Measurements from ENCODE around the gene GZMB. TPM values are rescaled to one million over a fixed set of nuclear protein-coding genes. Genes with fewer than 3 reads are reported as not detected.
"Not testable (repeated sequence)": the region's sequence is repeated elsewhere in the genome, so short reads cannot be mapped to it uniquely, and the experiment has no call there.

The GZMB gene
- total RNA-seq, 1 donor from 2014 or later: not detected

- peaks cover 3% of the 10 kb centered on the region for H3K9me3 ChIP-seq (ENCODE audit: insufficient read depth, low read depth, low read length)
- H3K4me3 Mint-ChIP-seq (ENCODE audit: unreplicated experiment): no peak overlapping the region
- H3K79me2 ChIP-seq (ENCODE audit: insufficient read depth, low read length): no peaks in the 10 kb centered on the region
- peaks cover 5% of the 10 kb centered on the region for H3K27me3 Mint-ChIP-seq (ENCODE audit: low read depth, unreplicated experiment)
- FAIRE-seq: no peak
- no peaks in the 10 kb centered on the region for H3K4me1 ChIP-seq (ENCODE audit: insufficient read depth, low read length)
- H3K4me2 ChIP-seq (ENCODE audit: low read length): no peak overlapping the region
- no peak overlapping the region for H2AFZ ChIP-seq (ENCODE audit: low read depth, low read length)
- no peaks in the 10 kb centered on the region for H3K4me1 Mint-ChIP-seq (ENCODE audit: low read depth, unreplicated experiment)
- no peaks in the 10 kb centered on the region for H3K36me3 ChIP-seq (ENCODE audit: insufficient read depth, low read length)
- no peak overlapping the region for H3K9ac ChIP-seq (ENCODE audit: low read length)
- no peak overlapping the region for H3K27ac Mint-ChIP-seq (ENCODE audit: unreplicated experiment)
- no peak for TF ChIP-seq EZH2 (IDR thresholded peaks at IDR 0.05; ENCODE audit: insufficient read depth, low read length)
- TF ChIP-seq, protein P1, sequence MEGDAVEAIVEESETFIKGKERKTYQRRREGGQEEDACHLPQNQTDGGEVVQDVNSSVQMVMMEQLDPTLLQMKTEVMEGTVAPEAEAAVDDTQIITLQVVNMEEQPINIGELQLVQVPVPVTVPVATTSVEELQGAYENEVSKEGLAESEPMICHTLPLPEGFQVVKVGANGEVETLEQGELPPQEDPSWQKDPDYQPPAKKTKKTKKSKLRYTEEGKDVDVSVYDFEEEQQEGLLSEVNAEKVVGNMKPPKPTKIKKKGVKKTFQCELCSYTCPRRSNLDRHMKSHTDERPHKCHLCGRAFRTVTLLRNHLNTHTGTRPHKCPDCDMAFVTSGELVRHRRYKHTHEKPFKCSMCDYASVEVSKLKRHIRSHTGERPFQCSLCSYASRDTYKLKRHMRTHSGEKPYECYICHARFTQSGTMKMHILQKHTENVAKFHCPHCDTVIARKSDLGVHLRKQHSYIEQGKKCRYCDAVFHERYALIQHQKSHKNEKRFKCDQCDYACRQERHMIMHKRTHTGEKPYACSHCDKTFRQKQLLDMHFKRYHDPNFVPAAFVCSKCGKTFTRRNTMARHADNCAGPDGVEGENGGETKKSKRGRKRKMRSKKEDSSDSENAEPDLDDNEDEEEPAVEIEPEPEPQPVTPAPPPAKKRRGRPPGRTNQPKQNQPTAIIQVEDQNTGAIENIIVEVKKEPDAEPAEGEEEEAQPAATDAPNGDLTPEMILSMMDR (IDR thresholded peaks at IDR 0.05; ENCODE audit: insufficient read depth, low read depth, low read length): no peak
- no peak overlapping the region for H3K4me3 ChIP-seq (ENCODE audit: insufficient read depth, low read depth, low read length)
- no peaks in the 10 kb centered on the region for H3K36me3 Mint-ChIP-seq (ENCODE audit: low read depth, unreplicated experiment)
- no peak for DNase-seq (ENCODE audit: low read depth)
- H3K27ac ChIP-seq (ENCODE audit: low read depth, low read length): no peak overlapping the region
- no peaks in the 10 kb centered on the region for H3K27me3 ChIP-seq (ENCODE audit: insufficient read depth, low read length)
- H4K20me1 ChIP-seq (ENCODE audit: insufficient read depth, low read length): no peaks in the 10 kb centered on the region
- H3K9me3 Mint-ChIP-seq (ENCODE audit: unreplicated experiment): peaks cover 4% of the 10 kb centered on the region
These were observed 38.7 kb downstream of the GZMB start for GRCh38 chr14:24595073-24595808.

DNA sequence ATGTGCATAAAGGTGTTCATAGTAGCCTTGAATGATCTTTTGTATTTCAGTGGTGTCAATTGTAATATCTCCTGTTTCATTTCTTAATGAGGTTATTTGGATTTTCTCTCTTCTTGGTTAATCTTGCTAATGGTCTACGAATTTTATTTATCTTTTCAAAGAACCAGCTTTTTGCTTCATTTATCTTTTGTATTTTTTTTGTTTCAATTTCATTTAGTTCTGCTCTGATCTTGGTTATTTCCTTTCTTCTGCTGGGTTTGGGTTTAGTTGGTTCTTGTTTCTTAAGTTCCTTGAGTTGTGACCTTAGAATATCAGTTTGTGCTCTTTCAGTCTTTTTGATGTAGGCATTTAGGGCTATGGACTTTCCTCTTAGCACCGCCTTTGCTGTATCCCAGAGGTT is 43.0 kb downstream of the GZMB start:
- FAIRE-seq; H3K27me3 ChIP-seq (ENCODE audit: insufficient read depth, low read length); H3K4me3 ChIP-seq (ENCODE audit: insufficient read depth, low read depth, low read length); H3K79me2 ChIP-seq (ENCODE audit: insufficient read depth, low read length); H3K4me3 Mint-ChIP-seq (ENCODE audit: unreplicated experiment); H3K9me3 Mint-ChIP-seq (ENCODE audit: unreplicated experiment); H2AFZ ChIP-seq (ENCODE audit: low read depth, low read length); H3K36me3 ChIP-seq (ENCODE audit: insufficient read depth, low read length); DNase-seq (ENCODE audit: low read depth); H3K9ac ChIP-seq (ENCODE audit: low read length); H3K27me3 Mint-ChIP-seq (ENCODE audit: low read depth, unreplicated experiment); H3K4me1 Mint-ChIP-seq (ENCODE audit: low read depth, unreplicated experiment); H3K36me3 Mint-ChIP-seq (ENCODE audit: low read depth, unreplicated experiment); H3K4me2 ChIP-seq (ENCODE audit: low read length); H3K27ac Mint-ChIP-seq (ENCODE audit: unreplicated experiment); H3K27ac ChIP-seq (ENCODE audit: low read depth, low read length); H3K9me3 ChIP-seq (ENCODE audit: insufficient read depth, low read depth, low read length); H3K4me1 ChIP-seq (ENCODE audit: insufficient read depth, low read length); H4K20me1 ChIP-seq (ENCODE audit: insufficient read depth, low read length): not testable (repeated sequence)

DNA sequence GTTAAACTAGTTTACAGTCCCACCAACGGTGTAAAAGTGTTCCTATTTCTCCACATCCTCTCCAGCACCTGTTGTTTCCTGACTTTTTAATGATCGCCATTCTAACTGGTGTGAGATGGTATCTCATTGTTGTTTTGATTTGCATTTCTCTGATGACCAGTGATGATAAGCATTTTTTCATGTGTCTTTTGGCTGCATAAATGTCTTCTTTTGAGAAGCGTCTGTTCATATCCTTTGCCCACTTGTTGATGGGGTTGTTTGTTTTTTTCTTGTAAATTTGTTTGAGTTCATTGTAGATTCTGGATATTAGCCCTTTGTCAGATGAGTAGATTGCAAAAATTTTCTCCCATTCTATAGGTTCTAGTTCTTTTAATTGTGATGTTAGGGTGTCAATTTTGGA is 49.6 kb downstream of the GZMB start:
- H3K9me3 Mint-ChIP-seq (ENCODE audit: unreplicated experiment); H3K27me3 Mint-ChIP-seq (ENCODE audit: low read depth, unreplicated experiment): not testable (repeated sequence)

More for the DNA sequence above, 49.6 kb downstream of the GZMB start:
- H3K9ac ChIP-seq (ENCODE audit: low read length); H4K20me1 ChIP-seq (ENCODE audit: insufficient read depth, low read length); H3K4me1 Mint-ChIP-seq (ENCODE audit: low read depth, unreplicated experiment); FAIRE-seq; H3K4me3 ChIP-seq (ENCODE audit: insufficient read depth, low read depth, low read length); H3K36me3 Mint-ChIP-seq (ENCODE audit: low read depth, unreplicated experiment); H3K36me3 ChIP-seq (ENCODE audit: insufficient read depth, low read length); H3K4me3 Mint-ChIP-seq (ENCODE audit: unreplicated experiment); DNase-seq (ENCODE audit: low read depth); H3K79me2 ChIP-seq (ENCODE audit: insufficient read depth, low read length); H2AFZ ChIP-seq (ENCODE audit: low read depth, low read length); H3K27me3 ChIP-seq (ENCODE audit: insufficient read depth, low read length); H3K27ac ChIP-seq (ENCODE audit: low read depth, low read length); H3K4me2 ChIP-seq (ENCODE audit: low read length); H3K4me1 ChIP-seq (ENCODE audit: insufficient read depth, low read length); H3K9me3 ChIP-seq (ENCODE audit: insufficient read depth, low read depth, low read length); H3K27ac Mint-ChIP-seq (ENCODE audit: unreplicated experiment): not testable (repeated sequence)

Other genes starting within 250 kb of the GZMB start
- gene NYNRIN, start 235.2 kb downstream of the GZMB start, total RNA-seq: 25.4 and 32.0 TPM in 2 replicates
- 3.9 and 5.4 TPM in 2 replicates for gene CBLN3, start 204.5 kb downstream of the GZMB start, total RNA-seq
- 45.5 and 50.5 TPM in 2 replicates for gene KHNYN, start 204.2 kb downstream of the GZMB start, total RNA-seq
- 27.6 and 28.1 TPM in 2 replicates for gene SDR39U1, start 191.4 kb downstream of the GZMB start, total RNA-seq
- gene CMA1, start 125.9 kb downstream of the GZMB start, total RNA-seq: not detected in 2 replicates
- not detected in 2 replicates for gene CTSG, start 57.9 kb downstream of the GZMB start, total RNA-seq
- not detected in 2 replicates for gene GZMH, start 24.5 kb downstream of the GZMB start, total RNA-seq

All from astrocyte (in vitro differentiated cells and primary cell).